Measurements from ENCODE around the gene CAPG.
"Not testable (repeated sequence)": the region's sequence is repeated elsewhere in the genome, so short reads cannot be mapped to it uniquely, and the experiment has no call there.

CAPG gene

DNA sequence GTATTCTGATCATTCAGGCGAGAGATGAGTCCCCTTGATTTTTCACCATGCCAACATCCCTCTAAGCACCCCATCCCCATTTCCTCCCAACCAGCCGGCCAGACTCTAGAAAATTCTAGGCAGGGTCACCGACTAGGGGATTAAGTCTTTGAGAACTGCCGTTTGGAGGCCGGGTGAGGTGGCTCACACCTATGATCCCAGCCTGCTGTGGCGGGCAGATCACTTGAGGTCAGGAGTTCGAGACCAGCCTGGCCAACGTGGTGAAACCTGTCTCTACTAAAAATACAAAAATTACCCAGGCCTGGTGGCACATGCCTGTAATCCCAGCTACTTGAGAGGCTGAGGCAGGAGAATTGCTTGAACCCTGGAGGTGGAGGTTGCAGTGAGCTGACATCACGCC, 29.4 kb upstream of the CAPG start:
- DNase-seq (ENCODE audit: insufficient read length, low spot score); FAIRE-seq: not testable (repeated sequence)

- FAIRE-seq, result no peak
Measured at GRCh38 chr2:85439025-85439472, 28.9 kb upstream of the CAPG start.

GRCh38 chr2:85438201-85439024, 28.2 kb upstream of the CAPG start:
- FAIRE-seq (no peak), DNase-seq (ENCODE audit: insufficient read length, low spot score) (no peak)

More at GRCh38 chr2:85439025-85439472, 28.9 kb upstream of the CAPG start:
- no peak for DNase-seq (ENCODE audit: insufficient read length, low spot score)

GRCh38 chr2:85437488-85438200, 27.5 kb upstream of the CAPG start:
- no peak for DNase-seq (ENCODE audit: insufficient read length, low spot score)
- FAIRE-seq, result no peak

GRCh38 chr2:85436836-85437487, 26.8 kb upstream of the CAPG start:
- DNase-seq (ENCODE audit: insufficient read length, low spot score) (no peak), FAIRE-seq (no peak)

DNA sequence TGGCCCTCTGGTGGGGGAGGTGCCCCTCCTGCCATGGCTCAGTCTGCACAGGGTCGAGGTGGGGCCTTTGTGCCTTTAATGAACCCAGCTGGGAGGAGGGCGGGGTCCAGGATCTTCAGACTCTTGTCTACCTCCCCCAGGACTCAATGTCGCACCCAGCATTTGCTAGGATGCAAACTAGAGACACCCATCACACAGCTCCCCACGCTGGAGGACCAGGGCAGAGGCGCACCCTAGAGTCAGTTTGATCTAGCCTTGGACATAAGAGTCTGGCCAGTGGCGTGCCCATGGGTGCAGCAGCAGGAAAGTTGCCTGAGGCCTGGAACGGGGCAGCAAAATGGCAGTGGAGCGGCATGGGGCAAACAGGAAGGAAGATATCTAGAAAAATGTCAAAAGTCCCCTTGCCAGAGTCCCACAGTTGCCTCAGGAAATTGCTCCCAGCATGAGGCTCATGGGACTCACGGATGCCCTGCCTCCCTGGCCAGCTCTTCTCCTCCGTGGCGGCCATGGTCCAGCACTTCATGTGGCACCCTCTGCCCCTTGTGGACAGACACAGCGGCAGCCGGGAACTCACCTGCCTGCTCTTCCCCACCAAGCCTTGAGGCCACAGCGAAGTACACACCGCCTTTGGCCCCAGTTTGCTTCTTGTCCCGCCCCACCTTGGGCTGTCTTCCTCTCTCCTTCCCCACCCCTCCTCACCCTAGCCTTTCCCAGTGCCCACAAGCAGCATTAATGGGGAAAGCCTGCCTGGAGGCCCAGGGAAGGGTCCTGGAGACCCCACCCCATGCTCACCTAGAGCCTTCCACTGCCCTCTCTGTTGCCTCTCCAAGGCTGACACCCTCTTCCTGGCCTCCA, 26.0 kb upstream of the CAPG start:
- FAIRE-seq, result no peak
- no peak for DNase-seq (ENCODE audit: insufficient read length, low spot score)

GRCh38 chr2:85435220-85435958, 25.2 kb upstream of the CAPG start:
- no peak for DNase-seq (ENCODE audit: insufficient read length, low spot score)

DNA sequence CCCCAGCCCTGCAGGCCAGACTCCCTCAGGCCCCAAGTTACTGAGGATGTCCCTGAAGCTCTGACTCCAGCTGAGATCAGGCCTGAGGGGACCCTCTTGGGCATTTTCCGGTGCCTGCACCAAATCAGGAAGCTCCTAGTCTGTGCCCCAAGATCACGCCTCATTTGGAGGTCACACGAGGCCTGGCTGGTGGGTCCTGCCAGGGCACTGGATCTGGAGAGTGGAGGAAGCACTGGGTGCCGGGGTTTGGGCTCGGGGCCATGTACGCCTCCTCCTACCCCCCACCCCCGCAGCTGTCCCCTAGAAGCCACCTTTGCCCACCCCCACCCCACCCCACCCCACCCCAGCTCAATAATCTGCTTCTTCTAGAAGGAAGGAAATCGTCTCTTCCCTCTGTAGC, 24.5 kb upstream of the CAPG start:
- no peak for DNase-seq (ENCODE audit: insufficient read length, low spot score)
- no peak for FAIRE-seq

More at GRCh38 chr2:85435220-85435958, 25.2 kb upstream of the CAPG start:
- FAIRE-seq, result no peak

GRCh38 chr2:85433511-85434089, 23.4 kb upstream of the CAPG start:
- peak; percentile 68 for FAIRE-seq
- peak; percentile 71 for DNase-seq (ENCODE audit: insufficient read length, low spot score)

DNA sequence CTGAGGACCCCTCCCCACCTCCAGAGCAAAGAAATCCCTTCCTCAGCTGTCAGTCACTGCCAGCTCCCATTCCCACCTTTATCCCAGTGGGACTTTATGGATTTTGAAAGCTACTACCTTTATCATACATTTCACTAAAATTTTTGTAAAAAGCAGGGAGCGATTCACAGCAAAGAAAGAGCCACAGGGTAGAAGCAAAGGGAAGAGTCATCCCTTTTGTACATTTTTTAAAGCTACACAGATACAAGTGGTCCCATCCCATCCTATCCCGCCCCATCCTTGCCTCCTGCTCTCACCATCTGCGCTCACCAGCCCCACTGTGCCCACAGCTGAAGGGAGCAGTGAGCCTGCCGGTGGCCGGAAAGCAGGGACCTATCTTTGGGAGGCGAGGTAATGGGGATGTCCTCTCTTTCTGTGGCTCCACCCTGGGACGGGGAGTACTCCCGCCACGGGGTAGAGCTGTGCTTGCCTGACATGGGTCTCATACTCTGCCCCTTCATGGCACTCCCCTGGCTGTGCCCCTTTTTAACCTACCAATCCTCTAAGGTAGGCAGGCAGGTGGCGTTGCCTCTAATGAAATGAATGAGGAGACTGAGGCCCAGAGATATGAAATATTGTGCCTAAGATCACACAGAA, 21.5 kb upstream of the CAPG start:
- peak; percentile 67 for FAIRE-seq
- DNase-seq (ENCODE audit: insufficient read length, low spot score), result no peak

DNA sequence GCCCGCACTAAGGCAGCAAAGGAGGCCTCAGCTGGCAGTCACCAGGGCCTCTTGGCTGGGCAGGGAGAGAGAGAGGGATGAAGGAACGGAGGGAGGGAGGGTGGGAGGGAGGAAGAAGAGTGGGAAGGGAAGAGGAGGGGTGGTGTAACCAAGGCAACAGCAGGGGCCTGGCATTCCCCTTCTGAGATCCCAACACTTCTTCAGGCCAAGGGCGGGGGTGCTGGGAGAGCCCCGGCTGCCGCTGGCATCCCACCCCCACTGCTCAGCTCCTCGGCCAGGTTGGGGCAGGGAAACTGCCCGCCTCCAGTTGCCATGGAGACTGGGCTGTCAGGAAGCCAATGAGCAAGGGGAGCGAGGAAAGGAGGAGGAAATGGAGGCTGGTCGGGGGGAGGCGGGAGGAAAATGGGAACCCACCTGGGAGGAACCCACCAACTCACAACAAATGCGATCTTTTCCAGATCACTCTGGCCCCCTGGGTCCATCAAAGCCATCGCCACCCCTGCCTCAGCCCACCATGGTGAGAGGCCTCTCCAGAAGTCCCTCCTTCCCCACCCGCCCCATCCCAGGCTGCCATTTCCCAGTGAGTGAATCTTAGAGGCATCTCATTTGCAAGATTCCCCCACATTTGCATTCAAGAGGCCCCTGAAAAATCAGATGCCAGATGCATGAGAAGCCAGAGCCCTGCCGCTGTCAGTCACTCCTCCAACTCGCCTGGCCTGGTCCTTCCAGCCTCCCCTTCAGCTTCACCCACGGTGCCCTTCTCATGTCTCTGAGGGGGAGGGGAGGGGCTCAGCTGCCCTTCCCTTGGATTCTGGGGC, 20.8 kb upstream of the CAPG start:
- DNase-seq (ENCODE audit: insufficient read length, low spot score) (no peak), FAIRE-seq (no peak)

- DNase-seq (ENCODE audit: insufficient read length, low spot score), result no peak
- no peak for FAIRE-seq
Measured at GRCh38 chr2:85429924-85430289, 19.7 kb upstream of the CAPG start.

- FAIRE-seq (no peak), DNase-seq (ENCODE audit: insufficient read length, low spot score) (no peak)
Measured at GRCh38 chr2:85429213-85429923, 19.2 kb upstream of the CAPG start.

GRCh38 chr2:85428343-85428881, 18.2 kb upstream of the CAPG start:
- FAIRE-seq, result no peak
- DNase-seq (ENCODE audit: insufficient read length, low spot score), result no peak

- no peak for DNase-seq (ENCODE audit: insufficient read length, low spot score)
Measured at GRCh38 chr2:85427300-85427835, 17.2 kb upstream of the CAPG start.

GRCh38 chr2:85425588-85425987, 15.4 kb upstream of the CAPG start:
- DNase-seq (ENCODE audit: insufficient read length, low spot score), result no peak
- no peak for FAIRE-seq

More at GRCh38 chr2:85427300-85427835, 17.2 kb upstream of the CAPG start:
- FAIRE-seq, result no peak

DNA sequence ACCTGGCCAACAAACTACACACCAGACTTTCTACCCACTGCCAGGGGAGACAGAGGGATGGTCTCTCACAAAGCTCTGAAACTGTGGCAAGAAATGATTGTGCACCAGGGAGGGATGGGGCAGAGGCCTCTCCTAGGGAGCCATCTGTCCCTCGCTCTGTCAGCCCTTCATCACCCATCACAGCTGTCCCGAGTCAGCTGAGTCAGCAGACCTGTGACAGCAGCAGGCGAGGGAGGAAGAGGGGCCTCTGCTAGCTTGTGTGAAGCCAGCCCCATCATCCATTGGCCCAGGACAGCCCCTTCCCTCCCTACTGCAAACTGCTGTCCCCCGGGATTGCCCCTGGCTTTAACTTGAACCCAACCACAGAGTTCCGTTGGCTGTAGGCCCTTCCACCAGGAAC, 13.4 kb upstream of the CAPG start:
- no peak for DNase-seq (ENCODE audit: insufficient read length, low spot score)
- FAIRE-seq, result no peak

Data from HTR-8/SVneo (cell line).